K562 (cell line): Measurements from ENCODE around the gene POFUT2. TPM values are rescaled to one million over a fixed set of nuclear protein-coding genes. Genes with fewer than 3 reads are reported as not detected.

ENCODE experiments used
- ATAC-seq: fragments of 200-7000 bp; cut with Tn5 transposase; 3 replicates; pipeline ENCODE4 v1.9.1; 2020; ENCODE audit warnings: moderate library complexity
- BruUV-seq: library from RNA; stranded (reverse); fragments of 400-500 nt; replicated peaks from 2 replicates; lab custom pipeline; 2021; lab: Mats Ljungman, UMichigan
- CTCF ChIA-PET: fragments of 300-600 bp; formaldehyde crosslinking; extraction: SDS; loops from one replicate; lab custom pipeline; 2021; ENCODE audit warnings: low intra/inter-chr PET ratio; lab: Yijun Ruan, JAX
- POLR2A ChIA-PET: fragments of 300-600, 350-650 bp; sonication (Branson Sonifier 250); formaldehyde crosslinking; extraction: SDS; loops from one replicate; lab custom pipeline; 2021; ENCODE audit warnings: antibody characterized with exemption, inconsistent platforms; lab: Yijun Ruan, JAX
- DNase-seq, 4 experiments: peaks; one replicate each; pipeline versions ENCODE4 v3.0.0 to v3.0.0-alpha.2; 2011 to 2018; ENCODE audit warnings: low spot score in 3 of 4, mixed read lengths in 3 of 4; ENCODE audit errors: extremely low read depth in 1 of 4
- FAIRE-seq: peaks from 2 replicates; lab custom pipeline; 2011; peaks lifted over from hg19 to GRCh38; lab: Jason Lieb, UNC
- H2AFZ ChIP-seq: 2 replicates; pipeline ENCODE4 v1.6.0; 2011; ENCODE audit warnings: low read depth, low read length, control low read depth, inconsistent platforms
- H3K27ac ChIP-seq: fragments of 200-600 bp; 3 replicates; pipeline ENCODE4 v1.8.0; 2011; ENCODE audit warnings: low read depth, mild to moderate bottlenecking, control low read depth, inconsistent platforms, low read length, moderate library complexity, mixed read lengths; ENCODE audit errors: extremely low read depth
- H3K27me3 ChIP-seq, 2 experiments: fragments of 300-600 bp in 1 of 2; 2 replicates in 1 of 2; 3 replicates in 1 of 2; pipeline versions ENCODE4 v1.6.0 to v1.8.0; 2011; ENCODE audit warnings: inconsistent platforms in 2 of 2, low read length in 2 of 2, mild to moderate bottlenecking in 1 of 2, mixed read lengths in 1 of 2, moderate library complexity in 1 of 2; ENCODE audit not compliant: control insufficient read depth in 2 of 2, insufficient read depth in 2 of 2
- H3K36me3 ChIP-seq: fragments of 300-600 bp; 3 replicates; pipeline ENCODE4 v1.8.0; 2011; ENCODE audit warnings: mild to moderate bottlenecking, low read length, inconsistent platforms; ENCODE audit not compliant: control insufficient read depth, insufficient read depth
- H3K4me1 ChIP-seq, 2 experiments: fragments of 200-600 bp in 1 of 2; replicated peaks in 1 of 2; 2 replicates in 1 of 2; 3 replicates in 1 of 2; pipeline versions ENCODE4 v1.5.1 to v1.8.0; 2011; ENCODE audit warnings: inconsistent platforms in 2 of 2, low read length in 2 of 2, mild to moderate bottlenecking in 1 of 2, mixed read lengths in 1 of 2, moderate library complexity in 1 of 2; ENCODE audit not compliant: control insufficient read depth in 2 of 2, insufficient read depth in 2 of 2
- H3K4me2 ChIP-seq: 2 replicates; pipeline ENCODE4 v1.6.1; 2011; ENCODE audit warnings: low read length, control low read depth, inconsistent platforms, mixed read lengths; ENCODE audit not compliant: insufficient read depth
- H3K4me3 ChIP-seq: fragments of 200-600 bp; sonication (generic), shearing (Covaris generic); 2 replicates; pipeline ENCODE4 v1.5.1; 2016; ENCODE audit warnings: control low read depth, inconsistent platforms
- H3K79me2 ChIP-seq: fragments of 200-600 bp; 3 replicates; pipeline ENCODE4 v1.8.0; 2011; ENCODE audit warnings: low read length, inconsistent platforms; ENCODE audit not compliant: control insufficient read depth, insufficient read depth
- H3K9ac ChIP-seq, 2 experiments: 2 replicates each; pipeline versions ENCODE4 v1.6.0 to v1.6.1; 2011; ENCODE audit warnings: low read depth in 2 of 2, low read length in 2 of 2, control low read depth in 1 of 2, inconsistent platforms in 1 of 2, mild to moderate bottlenecking in 1 of 2, mixed read lengths in 1 of 2; ENCODE audit not compliant: insufficient read depth in 1 of 2
- H3K9me1 ChIP-seq: one replicate; pipeline ENCODE4 v1.6.0; 2011; ENCODE audit warnings: inconsistent platforms, mild to moderate bottlenecking, low read length, moderate library complexity; ENCODE audit not compliant: control insufficient read depth, insufficient read depth
- H3K9me3 ChIP-seq: replicated peaks from 2 replicates; pipeline ENCODE4 v1.5.1; 2011; ENCODE audit warnings: low read depth, low read length, inconsistent platforms; ENCODE audit not compliant: control insufficient read depth, insufficient read depth
- H4K20me1 ChIP-seq: replicated peaks from 2 replicates; pipeline ENCODE4 v1.6.1; 2011; ENCODE audit warnings: low read length, inconsistent platforms, mixed read lengths; ENCODE audit not compliant: control insufficient read depth, insufficient read depth
- TAF15 ChIP-seq: fragments of 200-400 bp; formaldehyde crosslinking; IDR thresholded peaks from 2 replicates; pipeline ENCODE4 v1.6.1; 2017; ENCODE audit warnings: mild to moderate bottlenecking, low read depth, low read length, moderate library complexity
- YY1 ChIP-seq, 3 experiments: IDR thresholded peaks; 2 replicates each; pipeline ENCODE4 v1.6.1; 2011; ENCODE audit warnings: low read length in 2 of 3, mild to moderate bottlenecking in 2 of 3, moderate library complexity in 2 of 3, borderline replicate concordance in 1 of 3, control low read depth in 1 of 3, low read depth in 1 of 3; ENCODE audit not compliant: insufficient read depth in 3 of 3, insufficient replicate concordance in 2 of 3, control insufficient read depth in 1 of 3, insufficient read length in 1 of 3; ENCODE audit errors: extremely low read depth in 1 of 3
- WGBS: fragments of 100-300 bp; shearing (Covaris generic); methylation state at CpG from one replicate; pipeline ENCODE4 v1.1.6; 2016; ENCODE audit warnings: low coverage, mixed read lengths; ENCODE audit not compliant: insufficient coverage; ENCODE audit errors: missing lambda C conversion rate; 5-methylcytosine and 5-hydroxymethylcytosine counted together
- in situ Hi-C: fragments of 300-500 bp; cut with MboI; formaldehyde crosslinking; loops from 4 replicates; pipeline ENCODE4 v1.15.0; 2018; ENCODE audit warnings: inconsistent platforms, mixed read lengths
- intact Hi-C: fragments of 100-400 bp; cut with micrococcal nuclease; formaldehyde crosslinking; loops from 2 replicates; pipeline ENCODE4 v1.14.2; 2022
- polyA plus RNA-seq, 8 experiments: library from polyadenylated mRNA; depleted of rRNA in 4 of 8; stranded (reverse) in 5 of 8; unstranded in 3 of 8; fragments of >200 nt; fragmentation: Nextera tagmentation in 2 of 8; fragmentation: Illumina TruSeq in 1 of 8; extraction: Ambion mirVana in 2 of 8; extraction: Trizol in 1 of 8; gene quantifications; 2 replicates each; pipeline versions ENCODE4 v1.2.1 to v1.2.3, GENCODE V29; 2011 to 2014; ENCODE audit warnings: inconsistent platforms in 1 of 8, missing spikeins in 1 of 8
- total RNA-seq, 7 experiments: library from RNA; depleted of rRNA in 6 of 7; stranded (reverse); fragments of >200 nt in 6 of 7; fragmentation: Illumina TruSeq in 2 of 7; extraction: Trizol in 2 of 7; gene quantifications; 2 replicates each; pipeline versions ENCODE4 v1.2.1 to v1.2.3, GENCODE V29; 2011 to 2021; ENCODE audit warnings: low replicate concordance in 1 of 7
- TF ChIP-seq, protein P1 (sequence below): fragments of 450-650 bp; IDR thresholded peaks from 2 replicates; pipeline ENCODE4 v1.6.1; 2018; ENCODE audit warnings: mild to moderate bottlenecking, low read depth; ENCODE audit not compliant: partially characterized antibody

The POFUT2 gene
- total and polyA plus RNA-seq, 9 of the 15 experiments (the other 6 are each of a cell fraction or from before 2014, with no cell fraction given) = 1.1 to 24.2 (median 11.0) TPM

- 87% methylated on average over 24 of the region's 25 CpGs for WGBS
- Histone ChIP-seq H3K79me2 (no peaks in the 10 kb centered on the region), H3K9me1 (peaks cover 9% of the 10 kb centered on the region), H3K9me3 (no peaks in the 10 kb centered on the region), H4K20me1 (0 out of 2 replicates have a peak, but pooled peaks cover 4% of the 10 kb centered on the region), H3K4me1 (peaks cover 0 to 17% of the 10 kb centered on the region in 2 experiments; a peak in 4 of 5 replicates), H3K9ac (no peak overlapping the region), H3K27ac (no peak overlapping the region), H3K36me3 (peaks cover 80% of the 10 kb centered on the region), H3K4me3 (no peak overlapping the region), H3K27me3 (no peaks in the 10 kb centered on the region), H2AFZ (no peak overlapping the region), H3K4me2 (no peak overlapping the region)
- ChIA-PET CTCF (no interaction called here), POLR2A (interaction anchor here (2.5 kb wide), 1 partner anchor 8 kb away, joined by 11 read pairs; the partner anchor contains the start of gene POFUT2)
- TF ChIP-seq, protein P1, sequence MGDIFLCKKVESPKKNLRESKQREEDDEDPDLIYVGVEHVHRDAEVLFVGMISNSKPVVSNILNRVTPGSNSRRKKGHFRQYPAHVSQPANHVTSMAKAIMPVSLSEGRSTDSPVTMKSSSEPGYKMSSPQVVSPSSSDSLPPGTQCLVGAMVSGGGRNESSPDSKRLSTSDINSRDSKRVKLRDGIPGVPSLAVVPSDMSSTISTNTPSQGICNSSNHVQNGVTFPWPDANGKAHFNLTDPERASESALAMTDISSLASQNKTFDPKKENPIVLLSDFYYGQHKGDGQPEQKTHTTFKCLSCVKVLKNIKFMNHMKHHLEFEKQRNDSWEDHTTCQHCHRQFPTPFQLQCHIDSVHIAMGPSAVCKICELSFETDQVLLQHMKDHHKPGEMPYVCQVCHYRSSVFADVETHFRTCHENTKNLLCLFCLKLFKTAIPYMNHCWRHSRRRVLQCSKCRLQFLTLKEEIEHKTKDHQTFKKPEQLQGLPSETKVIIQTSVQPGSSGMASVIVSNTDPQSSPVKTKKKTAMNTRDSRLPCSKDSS = no peak
- TF ChIP-seq YY1 (IDR thresholded peaks at IDR 0.05; ENCODE audit: borderline replicate concordance in 1 of 3, control insufficient read depth in 1 of 3, extremely low read depth in 1 of 3, insufficient read depth in 3 of 3, insufficient read length in 1 of 3, insufficient replicate concordance in 2 of 3, low read depth in 1 of 3, low read length in 2 of 3) (peak in 1 of 3 experiments; percentile 34), TAF15 (no peak)
- DNase-seq (no peak), ATAC-seq (no peak), FAIRE-seq (no peak)
- no TSS peak for BruUV-seq
- intact Hi-C loops = no loop called here
- in situ Hi-C loops = no loop called here
These were observed 8.1 kb downstream of the POFUT2 start for GRCh38 chr21:45279446-45280177.
